GM12878 (cell line): Measurements from ENCODE around the gene APOBEC3B. TPM values are rescaled to one million over a fixed set of nuclear protein-coding genes. Genes with fewer than 3 reads are reported as not detected.

ENCODE experiments used
- BCL11A ChIP-seq: IDR thresholded peaks from 2 replicates; pipeline ENCODE4 v1.6.1; 2011; ENCODE audit warnings: low read depth, low read length
- CHD4 ChIP-seq: fragments of 200-600 bp; sonication (generic); IDR thresholded peaks from 2 replicates; pipeline ENCODE4 v1.6.1; 2016; ENCODE audit warnings: mild to moderate bottlenecking
- CREB1 ChIP-seq: IDR thresholded peaks from 2 replicates; pipeline ENCODE4 v1.6.1; 2012; ENCODE audit warnings: low read depth, mild to moderate bottlenecking, inconsistent platforms
- DPF2 ChIP-seq: fragments of 450-650 bp; IDR thresholded peaks from 2 replicates; pipeline ENCODE4 v1.6.1; 2017; ENCODE audit warnings: mild to moderate bottlenecking
- ESRRA ChIP-seq: IDR thresholded peaks from 2 replicates; pipeline ENCODE4 v1.6.1; 2012; ENCODE audit warnings: mild to moderate bottlenecking, low read length, improper control_type of control experiment
- FOS ChIP-seq: IDR thresholded peaks from 3 replicates; pipeline ENCODE4 v1.6.1; 2011; ENCODE audit warnings: borderline replicate concordance; ENCODE audit not compliant: insufficient read length; ENCODE audit errors: extremely low read depth
- FOXK2 ChIP-seq: fragments of 450-650 bp; IDR thresholded peaks from 2 replicates; pipeline ENCODE4 v1.6.1; 2017; ENCODE audit warnings: mild to moderate bottlenecking, moderate library complexity
- NFIC ChIP-seq: IDR thresholded peaks from 2 replicates; pipeline ENCODE4 v1.6.1; 2012; ENCODE audit warnings: low read depth, mild to moderate bottlenecking, inconsistent platforms, low read length, moderate library complexity
- NR2F1 ChIP-seq: fragments of 450-650 bp; conservative IDR thresholded peaks from 2 replicates; pipeline ENCODE4 v1.6.1; 2017; ENCODE audit warnings: mild to moderate bottlenecking
- RBBP5 ChIP-seq: fragments of 200-600 bp; sonication (generic); conservative IDR thresholded peaks from 2 replicates; pipeline ENCODE4 v1.6.1; 2016
- SREBF2 ChIP-seq: IDR thresholded peaks from 2 replicates; pipeline ENCODE4 v1.6.1; 2012; ENCODE audit warnings: mild to moderate bottlenecking, low read length
- SRF ChIP-seq, 2 experiments: IDR thresholded peaks; 2 replicates each; pipeline ENCODE4 v1.6.1; 2011; ENCODE audit warnings: low read depth in 2 of 2, low read length in 2 of 2, mild to moderate bottlenecking in 1 of 2, moderate library complexity in 1 of 2
- YBX1 ChIP-seq: fragments of 450-650 bp; IDR thresholded peaks from 2 replicates; pipeline ENCODE4 v1.6.1; 2016; ENCODE audit warnings: antibody characterized with exemption
- ZNF217 ChIP-seq: fragments of 450-650 bp; IDR thresholded peaks from 2 replicates; pipeline ENCODE4 v1.6.1; 2017; ENCODE audit warnings: antibody characterized with exemption, mild to moderate bottlenecking
- ZNF24 ChIP-seq: fragments of 450-650 bp; IDR thresholded peaks from 2 replicates; pipeline ENCODE4 v1.6.1; 2017; ENCODE audit warnings: antibody characterized with exemption, mild to moderate bottlenecking
- polyA plus RNA-seq, 11 experiments: library from polyadenylated mRNA; depleted of rRNA in 4 of 11; unstranded in 6 of 11; stranded (reverse) in 5 of 11; fragments of >200 nt; fragmentation: Nextera tagmentation in 4 of 11; fragmentation: Illumina TruSeq in 1 of 11; extraction: Ambion mirVana in 4 of 11; extraction: Trizol in 1 of 11; gene quantifications; 1 replicate in 1 of 11; 2 replicates in 10 of 11; pipeline versions ENCODE4 v1.2.1 to v1.2.3, GENCODE V29; 2011 to 2016; ENCODE audit warnings: inconsistent platforms in 2 of 11, missing spikeins in 2 of 11, low read depth in 1 of 11
- total RNA-seq, 4 experiments: library from RNA; depleted of rRNA in 3 of 4; stranded (reverse); fragments of >200 nt in 3 of 4; fragmentation: Illumina TruSeq in 1 of 4; extraction: Trizol in 1 of 4; gene quantifications; 2 replicates each; pipeline versions ENCODE4 v1.2.1 to v1.2.3, GENCODE V29; 2013 to 2021
- TF ChIP-seq, protein P1 (sequence below): fragments of 450-650 bp; IDR thresholded peaks from 2 replicates; pipeline ENCODE4 v1.6.1; 2017; ENCODE audit warnings: mild to moderate bottlenecking
- TF ChIP-seq, protein P2 (sequence below): fragments of 450-650 bp; formaldehyde crosslinking; IDR thresholded peaks from 2 replicates; pipeline ENCODE4 v1.5.0; 2022; ENCODE audit warnings: mild to moderate bottlenecking, missing genetic modification characterization
- TF ChIP-seq, protein P3 (sequence below): fragments of 450-650 bp; IDR thresholded peaks from 2 replicates; pipeline ENCODE4 v1.6.1; 2017; ENCODE audit warnings: antibody characterized with exemption, mild to moderate bottlenecking, moderate library complexity

The APOBEC3B gene
- total and polyA plus RNA-seq, 10 of the 15 experiments (the other 5 are each of a cell fraction or from before 2014, with no cell fraction given): 2.4 to 75.1 (median 30.9) TPM

DNA sequence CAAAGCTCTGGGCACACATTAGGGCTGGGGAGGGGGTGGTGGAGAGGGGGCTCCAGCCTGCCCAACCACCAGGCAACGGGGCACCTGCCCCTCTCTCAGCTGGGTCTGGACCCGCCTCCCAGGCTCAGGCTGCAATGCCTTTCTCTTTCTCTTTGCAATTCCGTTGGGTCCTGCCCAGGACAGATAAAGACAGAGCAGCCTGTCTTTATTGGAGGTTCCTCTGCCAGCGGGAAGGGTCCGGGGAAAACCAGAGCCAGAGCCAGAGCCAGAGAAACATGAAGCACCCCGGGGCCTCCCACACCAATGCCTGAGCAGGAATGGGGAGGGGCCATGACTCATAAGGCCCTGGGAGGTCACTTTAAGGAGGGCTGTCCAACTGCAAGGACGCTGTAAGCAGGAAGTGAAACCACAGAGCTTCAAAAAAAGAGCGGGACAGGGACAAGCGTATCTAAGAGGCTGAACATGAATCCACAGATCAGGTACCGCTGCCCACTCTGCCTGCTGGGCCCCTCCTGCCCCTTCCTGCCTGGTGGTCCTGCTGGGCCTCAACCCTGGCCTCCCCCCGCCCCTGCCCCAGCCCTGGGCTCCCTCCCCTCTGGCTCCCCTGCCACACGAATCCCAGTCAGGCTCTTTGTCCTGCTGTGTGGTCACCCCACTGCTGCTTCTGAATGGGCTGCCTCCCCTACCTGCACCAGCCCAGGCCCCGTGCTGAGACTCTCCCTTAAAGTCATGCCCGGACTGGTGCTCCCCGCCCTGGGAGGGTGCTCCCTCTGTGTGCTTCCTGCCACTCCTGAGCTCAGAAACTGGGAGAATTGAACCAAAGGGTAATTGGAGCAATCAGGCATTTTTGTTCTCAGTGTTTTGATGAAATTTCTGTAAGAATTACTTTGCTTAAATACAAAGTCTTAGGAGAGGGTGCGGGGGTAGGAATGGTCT, at the start of gene APOBEC3B (continued):
- TF ChIP-seq, protein P1, sequence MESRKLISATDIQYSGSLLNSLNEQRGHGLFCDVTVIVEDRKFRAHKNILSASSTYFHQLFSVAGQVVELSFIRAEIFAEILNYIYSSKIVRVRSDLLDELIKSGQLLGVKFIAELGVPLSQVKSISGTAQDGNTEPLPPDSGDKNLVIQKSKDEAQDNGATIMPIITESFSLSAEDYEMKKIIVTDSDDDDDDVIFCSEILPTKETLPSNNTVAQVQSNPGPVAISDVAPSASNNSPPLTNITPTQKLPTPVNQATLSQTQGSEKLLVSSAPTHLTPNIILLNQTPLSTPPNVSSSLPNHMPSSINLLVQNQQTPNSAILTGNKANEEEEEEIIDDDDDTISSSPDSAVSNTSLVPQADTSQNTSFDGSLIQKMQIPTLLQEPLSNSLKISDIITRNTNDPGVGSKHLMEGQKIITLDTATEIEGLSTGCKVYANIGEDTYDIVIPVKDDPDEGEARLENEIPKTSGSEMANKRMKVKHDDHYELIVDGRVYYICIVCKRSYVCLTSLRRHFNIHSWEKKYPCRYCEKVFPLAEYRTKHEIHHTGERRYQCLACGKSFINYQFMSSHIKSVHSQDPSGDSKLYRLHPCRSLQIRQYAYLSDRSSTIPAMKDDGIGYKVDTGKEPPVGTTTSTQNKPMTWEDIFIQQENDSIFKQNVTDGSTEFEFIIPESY: no peak
- TF ChIP-seq BCL11A (no peak), FOS (no peak), YBX1 (no peak), SREBF2 (no peak), CREB1 (peak; percentile 41; the same call in 1 of the 2 replicates), ZNF24 (no peak), NFIC (no peak), NR2F1 (peak; percentile 84), FOXK2 (0 out of 2 replicates have a peak, but pooled peaks have one; percentile 29), ZNF217 (no peak), RBBP5 (no peak), SRF (IDR thresholded peaks at IDR 0.05; ENCODE audit: low read depth in 2 of 2, low read length in 2 of 2) (no peak), CHD4 (no peak), DPF2 (no peak), ESRRA (no peak)
- TF ChIP-seq, protein P2, sequence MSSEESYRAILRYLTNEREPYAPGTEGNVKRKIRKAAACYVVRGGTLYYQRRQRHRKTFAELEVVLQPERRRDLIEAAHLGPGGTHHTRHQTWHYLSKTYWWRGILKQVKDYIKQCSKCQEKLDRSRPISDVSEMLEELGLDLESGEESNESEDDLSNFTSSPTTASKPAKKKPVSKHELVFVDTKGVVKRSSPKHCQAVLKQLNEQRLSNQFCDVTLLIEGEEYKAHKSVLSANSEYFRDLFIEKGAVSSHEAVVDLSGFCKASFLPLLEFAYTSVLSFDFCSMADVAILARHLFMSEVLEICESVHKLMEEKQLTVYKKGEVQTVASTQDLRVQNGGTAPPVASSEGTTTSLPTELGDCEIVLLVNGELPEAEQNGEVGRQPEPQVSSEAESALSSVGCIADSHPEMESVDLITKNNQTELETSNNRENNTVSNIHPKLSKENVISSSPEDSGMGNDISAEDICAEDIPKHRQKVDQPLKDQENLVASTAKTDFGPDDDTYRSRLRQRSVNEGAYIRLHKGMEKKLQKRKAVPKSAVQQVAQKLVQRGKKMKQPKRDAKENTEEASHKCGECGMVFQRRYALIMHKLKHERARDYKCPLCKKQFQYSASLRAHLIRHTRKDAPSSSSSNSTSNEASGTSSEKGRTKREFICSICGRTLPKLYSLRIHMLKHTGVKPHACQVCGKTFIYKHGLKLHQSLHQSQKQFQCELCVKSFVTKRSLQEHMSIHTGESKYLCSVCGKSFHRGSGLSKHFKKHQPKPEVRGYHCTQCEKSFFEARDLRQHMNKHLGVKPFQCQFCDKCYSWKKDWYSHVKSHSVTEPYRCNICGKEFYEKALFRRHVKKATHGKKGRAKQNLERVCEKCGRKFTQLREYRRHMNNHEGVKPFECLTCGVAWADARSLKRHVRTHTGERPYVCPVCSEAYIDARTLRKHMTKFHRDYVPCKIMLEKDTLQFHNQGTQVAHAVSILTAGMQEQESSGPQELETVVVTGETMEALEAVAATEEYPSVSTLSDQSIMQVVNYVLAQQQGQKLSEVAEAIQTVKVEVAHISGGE (CRISPR knock-in tag): no peak
- TF ChIP-seq, protein P3, sequence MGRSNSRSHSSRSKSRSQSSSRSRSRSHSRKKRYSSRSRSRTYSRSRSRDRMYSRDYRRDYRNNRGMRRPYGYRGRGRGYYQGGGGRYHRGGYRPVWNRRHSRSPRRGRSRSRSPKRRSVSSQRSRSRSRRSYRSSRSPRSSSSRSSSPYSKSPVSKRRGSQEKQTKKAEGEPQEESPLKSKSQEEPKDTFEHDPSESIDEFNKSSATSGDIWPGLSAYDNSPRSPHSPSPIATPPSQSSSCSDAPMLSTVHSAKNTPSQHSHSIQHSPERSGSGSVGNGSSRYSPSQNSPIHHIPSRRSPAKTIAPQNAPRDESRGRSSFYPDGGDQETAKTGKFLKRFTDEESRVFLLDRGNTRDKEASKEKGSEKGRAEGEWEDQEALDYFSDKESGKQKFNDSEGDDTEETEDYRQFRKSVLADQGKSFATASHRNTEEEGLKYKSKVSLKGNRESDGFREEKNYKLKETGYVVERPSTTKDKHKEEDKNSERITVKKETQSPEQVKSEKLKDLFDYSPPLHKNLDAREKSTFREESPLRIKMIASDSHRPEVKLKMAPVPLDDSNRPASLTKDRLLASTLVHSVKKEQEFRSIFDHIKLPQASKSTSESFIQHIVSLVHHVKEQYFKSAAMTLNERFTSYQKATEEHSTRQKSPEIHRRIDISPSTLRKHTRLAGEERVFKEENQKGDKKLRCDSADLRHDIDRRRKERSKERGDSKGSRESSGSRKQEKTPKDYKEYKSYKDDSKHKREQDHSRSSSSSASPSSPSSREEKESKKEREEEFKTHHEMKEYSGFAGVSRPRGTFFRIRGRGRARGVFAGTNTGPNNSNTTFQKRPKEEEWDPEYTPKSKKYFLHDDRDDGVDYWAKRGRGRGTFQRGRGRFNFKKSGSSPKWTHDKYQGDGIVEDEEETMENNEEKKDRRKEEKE: no peak
